Endothelial cell of umbilical vein (primary cell): ENCODE results near the gene MPPE1.

Source experiments
- EZH2 ChIP-seq: IDR thresholded peaks from 2 replicates; pipeline ENCODE4 v1.6.1; 2012; ENCODE audit warnings: borderline replicate concordance, low read depth, mild to moderate bottlenecking, moderate library complexity, low read length, inconsistent platforms; ENCODE audit not compliant: severe bottlenecking
- FOS ChIP-seq: IDR thresholded peaks from 2 replicates; pipeline ENCODE4 v1.6.1; 2011; ENCODE audit warnings: mild to moderate bottlenecking, low read length, moderate library complexity, borderline replicate concordance; ENCODE audit not compliant: insufficient read depth
- JUN ChIP-seq: IDR thresholded peaks from 2 replicates; pipeline ENCODE4 v1.6.1; 2011; ENCODE audit warnings: borderline replicate concordance, low read depth; ENCODE audit not compliant: insufficient read length, insufficient read depth
- MAX ChIP-seq: IDR thresholded peaks from 2 replicates; pipeline ENCODE4 v1.6.1; 2011; ENCODE audit not compliant: insufficient read depth, insufficient read length
- MYC ChIP-seq: IDR thresholded peaks from one replicate; pipeline ENCODE4 v1.6.1; 2011; ENCODE audit warnings: mild to moderate bottlenecking, low read depth, low read length
- POLR2A ChIP-seq: IDR thresholded peaks from 2 replicates; pipeline ENCODE4 v1.6.1; 2012; ENCODE audit warnings: low read depth, mild to moderate bottlenecking, control low read depth, low read length
- POLR2AphosphoS5 ChIP-seq: IDR thresholded peaks from 2 replicates; pipeline ENCODE4 v1.6.1; 2012; ENCODE audit warnings: low read depth, mild to moderate bottlenecking, control low read depth, low read length, moderate library complexity; ENCODE audit not compliant: insufficient read depth
- TF ChIP-seq, protein P1 (sequence below), 2 donors: IDR thresholded peaks; 1 replicate in 1 of 2; 2 replicates in 1 of 2; pipeline ENCODE4 v1.5.1; 2011; ENCODE audit warnings: low read length in 2 of 2, mild to moderate bottlenecking in 2 of 2, moderate library complexity in 2 of 2, control low read depth in 1 of 2, inconsistent platforms in 1 of 2, low read depth in 1 of 2; ENCODE audit not compliant: insufficient read depth in 1 of 2; ENCODE audit errors: extremely low read depth in 1 of 2

- TF ChIP-seq, protein P1, sequence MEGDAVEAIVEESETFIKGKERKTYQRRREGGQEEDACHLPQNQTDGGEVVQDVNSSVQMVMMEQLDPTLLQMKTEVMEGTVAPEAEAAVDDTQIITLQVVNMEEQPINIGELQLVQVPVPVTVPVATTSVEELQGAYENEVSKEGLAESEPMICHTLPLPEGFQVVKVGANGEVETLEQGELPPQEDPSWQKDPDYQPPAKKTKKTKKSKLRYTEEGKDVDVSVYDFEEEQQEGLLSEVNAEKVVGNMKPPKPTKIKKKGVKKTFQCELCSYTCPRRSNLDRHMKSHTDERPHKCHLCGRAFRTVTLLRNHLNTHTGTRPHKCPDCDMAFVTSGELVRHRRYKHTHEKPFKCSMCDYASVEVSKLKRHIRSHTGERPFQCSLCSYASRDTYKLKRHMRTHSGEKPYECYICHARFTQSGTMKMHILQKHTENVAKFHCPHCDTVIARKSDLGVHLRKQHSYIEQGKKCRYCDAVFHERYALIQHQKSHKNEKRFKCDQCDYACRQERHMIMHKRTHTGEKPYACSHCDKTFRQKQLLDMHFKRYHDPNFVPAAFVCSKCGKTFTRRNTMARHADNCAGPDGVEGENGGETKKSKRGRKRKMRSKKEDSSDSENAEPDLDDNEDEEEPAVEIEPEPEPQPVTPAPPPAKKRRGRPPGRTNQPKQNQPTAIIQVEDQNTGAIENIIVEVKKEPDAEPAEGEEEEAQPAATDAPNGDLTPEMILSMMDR (IDR thresholded peaks at IDR 0.05; ENCODE audit: extremely low read depth in 1 of 2, insufficient read depth in 1 of 2, low read depth in 1 of 2, low read length in 2 of 2), result no peak
- TF ChIP-seq POLR2A, result no peak
- TF ChIP-seq MAX, result no peak
- no peak for TF ChIP-seq EZH2
- TF ChIP-seq MYC, result no peak
- no peak for TF ChIP-seq JUN
- no peak for TF ChIP-seq POLR2AphosphoS5
- no peak for TF ChIP-seq FOS
Observed at GRCh38 chr18:11951390-11951851, 43.3 kb upstream of the MPPE1 start.
